ENCODE measurements around the gene OR7D4.
"Not testable (repeated sequence)": the region's sequence is repeated elsewhere in the genome, so short reads cannot be mapped to it uniquely, and the experiment has no call there.

The OR7D4 gene

GRCh38 chr19:9219489-9219888 lies at the start of gene OR7D4:
Gene OR7D4 (minus strand): TSS chr19:9219589. CDS start chr19:9214837, 4,752 bp downstream.
- no peak for TF ChIP-seq CTCF (IDR thresholded peaks at IDR 0.05; ENCODE audit: low read depth, low read length, missing control alignments)
- no peak for DNase-seq
- no peaks in the 10 kb centered on the region for H3K27me3 ChIP-seq (replicated peaks)
- H3K27ac ChIP-seq = no peak within 1 kb of the TSS
- in situ Hi-C loops (cut with HindIII; ENCODE audit: low pct_ligation_motif_present, low sequenced_read_pairs) = no loop called here
- H3K36me3 ChIP-seq (replicated peaks) = no peaks in the 10 kb centered on the region
- H3K4me3 ChIP-seq (ENCODE audit: low read depth, low read length) = no peak within 1 kb of the TSS

- in situ Hi-C loops (cut with HindIII; ENCODE audit: low pct_ligation_motif_present, low sequenced_read_pairs) = no loop called here
- no peak overlapping the region for H3K27ac ChIP-seq
- TF ChIP-seq CTCF (IDR thresholded peaks at IDR 0.05; ENCODE audit: low read depth, low read length, missing control alignments) = no peak
- DNase-seq = no peak
- no peak overlapping the region for H3K4me3 ChIP-seq (ENCODE audit: low read depth, low read length)
- H3K36me3 ChIP-seq (replicated peaks) = no peaks in the 10 kb centered on the region
- H3K27me3 ChIP-seq (replicated peaks) = no peaks in the 10 kb centered on the region
These were observed 31.8 kb upstream of the OR7D4 start for GRCh38 chr19:9251236-9251635.

- Histone ChIP-seq H3K4me3 (ENCODE audit: low read depth, low read length) (no peak within 1 kb of the TSS), H3K27ac (no peak within 1 kb of the TSS), H3K36me3 (replicated peaks) (no peaks in the 10 kb centered on the region), H3K27me3 (replicated peaks) (no peaks in the 10 kb centered on the region)
- in situ Hi-C loops (cut with HindIII; ENCODE audit: low pct_ligation_motif_present, low sequenced_read_pairs) = no loop called here
- no peak for TF ChIP-seq CTCF (IDR thresholded peaks at IDR 0.05; ENCODE audit: low read depth, low read length, missing control alignments)
- no peak for DNase-seq
These were observed 31.2 kb upstream of the OR7D4 start, which contains the start of gene OR7E24 for GRCh38 chr19:9250630-9251029. Gene OR7E24 (plus strand): TSS chr19:9250930. CDS start chr19:9251044, 114 bp downstream.

GRCh38 chr19:9205501-9206113 lies 13.8 kb downstream of the OR7D4 start:
- H3K27ac ChIP-seq = no peak overlapping the region
- no peaks in the 10 kb centered on the region for H3K36me3 ChIP-seq (replicated peaks)
- DNase-seq = peak; percentile 55
- in situ Hi-C loops (cut with HindIII; ENCODE audit: low pct_ligation_motif_present, low sequenced_read_pairs) = no loop called here
- no peak overlapping the region for H3K4me3 ChIP-seq (ENCODE audit: low read depth, low read length)
- TF ChIP-seq CTCF (IDR thresholded peaks at IDR 0.05; ENCODE audit: low read depth, low read length, missing control alignments) = peak; percentile 84
- H3K27me3 ChIP-seq (replicated peaks) = no peaks in the 10 kb centered on the region

- H3K27ac ChIP-seq; DNase-seq; H3K4me3 ChIP-seq (ENCODE audit: low read depth, low read length); H3K27me3 ChIP-seq (replicated peaks); in situ Hi-C loops (cut with HindIII; ENCODE audit: low pct_ligation_motif_present, low sequenced_read_pairs); H3K36me3 ChIP-seq (replicated peaks): not testable (repeated sequence)
These were observed 21.3 kb downstream of the OR7D4 start for GRCh38 chr19:9198044-9198443.

GRCh38 chr19:9189535-9189934 lies 29.9 kb downstream of the OR7D4 start:
- TF ChIP-seq CTCF (IDR thresholded peaks at IDR 0.05; ENCODE audit: low read depth, low read length, missing control alignments) = no peak
- DNase-seq = no peak
- in situ Hi-C loops (cut with HindIII; ENCODE audit: low pct_ligation_motif_present, low sequenced_read_pairs) = no loop called here
- H3K27ac ChIP-seq = no peak overlapping the region
- H3K36me3 ChIP-seq (replicated peaks) = no peaks in the 10 kb centered on the region
- no peak overlapping the region for H3K4me3 ChIP-seq (ENCODE audit: low read depth, low read length)
- no peaks in the 10 kb centered on the region for H3K27me3 ChIP-seq (replicated peaks)
